Peyer's patch (tissue), 4 donors: ENCODE data around the gene CAT.

Source experiments
- POLR2A ChIP-seq, 2 donors: fragments of 450-650 bp; IDR thresholded peaks; one replicate each; pipeline ENCODE4 v1.5.1; 2017; ENCODE audit warnings: antibody characterized with exemption in 2 of 2, mild to moderate bottlenecking in 2 of 2, moderate library complexity in 2 of 2
- TF ChIP-seq, protein P1 (sequence below), 6 experiments: fragments of 450-650 bp in 4 of 6; fragments of 200-600 bp in 2 of 6; sonication (generic) in 1 of 6; IDR thresholded peaks; one replicate each; pipeline ENCODE4 v1.5.1; 2017 to 2019; ENCODE audit warnings: antibody characterized with exemption in 6 of 6, mild to moderate bottlenecking in 3 of 6, moderate library complexity in 1 of 6

GRCh38 chr11:34459507-34460162, 20.9 kb downstream of the CAT start:
- no peak for TF ChIP-seq POLR2A (IDR thresholded peaks at IDR 0.05)
- TF ChIP-seq, protein P1, sequence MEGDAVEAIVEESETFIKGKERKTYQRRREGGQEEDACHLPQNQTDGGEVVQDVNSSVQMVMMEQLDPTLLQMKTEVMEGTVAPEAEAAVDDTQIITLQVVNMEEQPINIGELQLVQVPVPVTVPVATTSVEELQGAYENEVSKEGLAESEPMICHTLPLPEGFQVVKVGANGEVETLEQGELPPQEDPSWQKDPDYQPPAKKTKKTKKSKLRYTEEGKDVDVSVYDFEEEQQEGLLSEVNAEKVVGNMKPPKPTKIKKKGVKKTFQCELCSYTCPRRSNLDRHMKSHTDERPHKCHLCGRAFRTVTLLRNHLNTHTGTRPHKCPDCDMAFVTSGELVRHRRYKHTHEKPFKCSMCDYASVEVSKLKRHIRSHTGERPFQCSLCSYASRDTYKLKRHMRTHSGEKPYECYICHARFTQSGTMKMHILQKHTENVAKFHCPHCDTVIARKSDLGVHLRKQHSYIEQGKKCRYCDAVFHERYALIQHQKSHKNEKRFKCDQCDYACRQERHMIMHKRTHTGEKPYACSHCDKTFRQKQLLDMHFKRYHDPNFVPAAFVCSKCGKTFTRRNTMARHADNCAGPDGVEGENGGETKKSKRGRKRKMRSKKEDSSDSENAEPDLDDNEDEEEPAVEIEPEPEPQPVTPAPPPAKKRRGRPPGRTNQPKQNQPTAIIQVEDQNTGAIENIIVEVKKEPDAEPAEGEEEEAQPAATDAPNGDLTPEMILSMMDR (IDR thresholded peaks at IDR 0.05) = no peak
